ENCODE data around the gene RNPEP. TPM values are rescaled to one million over a fixed set of nuclear protein-coding genes. Genes with fewer than 3 reads are reported as not detected.
A peak's percentile ranks its signal among the peaks of the same experiment; 100 is the strongest.

RNPEP gene
- total and polyA plus RNA-seq, 2 of the 13 experiments (the other 11 are each of a cell fraction or from before 2014, with no cell fraction given): 20.6 to 38.4 TPM

DNA sequence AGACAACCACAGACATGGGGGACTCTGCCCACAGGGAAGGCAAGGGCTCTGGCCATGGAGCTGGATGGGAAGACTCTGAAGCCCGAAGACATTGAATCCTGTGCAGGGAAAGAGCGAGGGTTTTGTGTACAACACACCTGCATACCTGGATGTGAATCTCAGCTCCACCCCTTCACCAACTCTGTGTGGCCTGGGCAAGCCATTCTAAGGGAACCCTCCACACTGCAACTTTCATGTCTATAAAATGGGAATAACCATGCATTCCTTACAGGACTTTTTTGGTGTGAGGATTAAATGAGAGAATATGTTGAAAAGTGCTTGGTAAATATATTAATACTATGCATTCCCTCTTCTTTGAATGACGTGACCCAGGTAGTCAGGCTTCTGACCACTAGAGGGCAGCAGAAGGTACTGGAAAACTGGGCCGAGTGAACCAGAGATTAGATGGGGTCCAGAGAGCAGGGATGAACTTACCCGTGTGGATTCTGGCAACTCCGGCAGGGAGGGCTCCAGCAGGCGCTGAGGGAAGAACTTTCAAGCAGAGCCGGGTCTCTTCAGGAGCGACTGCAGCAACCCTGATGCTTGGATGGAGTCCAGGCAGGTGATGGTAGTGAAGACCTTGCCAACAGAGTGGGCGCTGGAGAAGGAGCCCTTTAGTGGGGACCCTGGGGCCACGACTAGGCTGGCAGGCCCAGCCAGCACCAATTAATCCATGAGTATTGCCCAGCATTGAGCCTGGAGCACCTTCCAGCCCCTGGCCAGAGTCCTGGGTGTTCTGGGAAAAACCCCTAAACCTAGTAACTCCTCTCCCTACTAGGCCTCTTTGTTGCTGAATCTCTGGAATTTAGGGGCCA, 27.1 kb downstream of the RNPEP start (continued):
- TF ChIP-seq, protein P1, sequence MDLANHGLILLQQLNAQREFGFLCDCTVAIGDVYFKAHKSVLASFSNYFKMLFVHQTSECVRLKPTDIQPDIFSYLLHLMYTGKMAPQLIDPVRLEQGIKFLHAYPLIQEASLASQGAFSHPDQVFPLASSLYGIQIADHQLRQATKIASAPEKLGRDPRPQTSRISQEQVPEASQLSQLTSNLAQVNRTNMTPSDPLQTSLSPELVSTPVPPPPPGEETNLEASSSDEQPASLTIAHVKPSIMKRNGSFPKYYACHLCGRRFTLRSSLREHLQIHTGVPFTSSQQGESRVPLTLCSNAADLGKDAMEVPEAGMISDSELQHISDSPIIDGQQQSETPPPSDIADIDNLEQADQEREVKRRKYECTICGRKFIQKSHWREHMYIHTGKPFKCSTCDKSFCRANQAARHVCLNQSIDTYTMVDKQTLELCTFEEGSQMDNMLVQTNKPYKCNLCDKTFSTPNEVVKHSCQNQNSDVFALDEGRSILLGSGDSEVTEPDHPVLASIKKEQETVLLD (CRISPR knock-in tag; IDR thresholded peaks at IDR 0.05; ENCODE audit: low read depth): no peak
- no peak for TF ChIP-seq ZFY (CRISPR knock-in tag; IDR thresholded peaks at IDR 0.05)
- TF ChIP-seq HNRNPUL1 (IDR thresholded peaks at IDR 0.05; ENCODE audit: low read depth, low read length): no peak
- TF ChIP-seq, protein P2, sequence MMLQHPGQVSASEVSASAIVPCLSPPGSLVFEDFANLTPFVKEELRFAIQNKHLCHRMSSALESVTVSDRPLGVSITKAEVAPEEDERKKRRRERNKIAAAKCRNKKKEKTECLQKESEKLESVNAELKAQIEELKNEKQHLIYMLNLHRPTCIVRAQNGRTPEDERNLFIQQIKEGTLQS (CRISPR knock-in tag; IDR thresholded peaks at IDR 0.05): no peak
- TF ChIP-seq ISL2 (CRISPR knock-in tag; IDR thresholded peaks at IDR 0.05): peak; percentile 9; the same call in 1 of the 2 replicates
- TF ChIP-seq, protein P3, sequence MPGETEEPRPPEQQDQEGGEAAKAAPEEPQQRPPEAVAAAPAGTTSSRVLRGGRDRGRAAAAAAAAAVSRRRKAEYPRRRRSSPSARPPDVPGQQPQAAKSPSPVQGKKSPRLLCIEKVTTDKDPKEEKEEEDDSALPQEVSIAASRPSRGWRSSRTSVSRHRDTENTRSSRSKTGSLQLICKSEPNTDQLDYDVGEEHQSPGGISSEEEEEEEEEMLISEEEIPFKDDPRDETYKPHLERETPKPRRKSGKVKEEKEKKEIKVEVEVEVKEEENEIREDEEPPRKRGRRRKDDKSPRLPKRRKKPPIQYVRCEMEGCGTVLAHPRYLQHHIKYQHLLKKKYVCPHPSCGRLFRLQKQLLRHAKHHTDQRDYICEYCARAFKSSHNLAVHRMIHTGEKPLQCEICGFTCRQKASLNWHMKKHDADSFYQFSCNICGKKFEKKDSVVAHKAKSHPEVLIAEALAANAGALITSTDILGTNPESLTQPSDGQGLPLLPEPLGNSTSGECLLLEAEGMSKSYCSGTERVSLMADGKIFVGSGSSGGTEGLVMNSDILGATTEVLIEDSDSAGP (CRISPR knock-in tag; IDR thresholded peaks at IDR 0.05; ENCODE audit: borderline replicate concordance): no peak
- no peak; the same call in 1 of the 2 replicates for TF ChIP-seq GABPB1 (CRISPR knock-in tag; IDR thresholded peaks at IDR 0.05)
- TF ChIP-seq, protein P4, sequence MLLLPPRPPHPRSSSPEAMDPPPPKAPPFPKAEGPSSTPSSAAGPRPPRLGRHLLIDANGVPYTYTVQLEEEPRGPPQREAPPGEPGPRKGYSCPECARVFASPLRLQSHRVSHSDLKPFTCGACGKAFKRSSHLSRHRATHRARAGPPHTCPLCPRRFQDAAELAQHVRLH (CRISPR knock-in tag; IDR thresholded peaks at IDR 0.05; ENCODE audit: borderline replicate concordance, low read depth): no peak
- TF ChIP-seq ERF (CRISPR knock-in tag; IDR thresholded peaks at IDR 0.05): no peak; the same call in 1 of the 2 replicates
- TF ChIP-seq EED (CRISPR knock-in tag; IDR thresholded peaks at IDR 0.05): no peak
- TF ChIP-seq NR2F1 (CRISPR knock-in tag; IDR thresholded peaks at IDR 0.05): no peak
- TF ChIP-seq ZNF558 (CRISPR knock-in tag; IDR thresholded peaks at IDR 0.05; ENCODE audit: borderline replicate concordance): no peak
- TF ChIP-seq, protein P5, sequence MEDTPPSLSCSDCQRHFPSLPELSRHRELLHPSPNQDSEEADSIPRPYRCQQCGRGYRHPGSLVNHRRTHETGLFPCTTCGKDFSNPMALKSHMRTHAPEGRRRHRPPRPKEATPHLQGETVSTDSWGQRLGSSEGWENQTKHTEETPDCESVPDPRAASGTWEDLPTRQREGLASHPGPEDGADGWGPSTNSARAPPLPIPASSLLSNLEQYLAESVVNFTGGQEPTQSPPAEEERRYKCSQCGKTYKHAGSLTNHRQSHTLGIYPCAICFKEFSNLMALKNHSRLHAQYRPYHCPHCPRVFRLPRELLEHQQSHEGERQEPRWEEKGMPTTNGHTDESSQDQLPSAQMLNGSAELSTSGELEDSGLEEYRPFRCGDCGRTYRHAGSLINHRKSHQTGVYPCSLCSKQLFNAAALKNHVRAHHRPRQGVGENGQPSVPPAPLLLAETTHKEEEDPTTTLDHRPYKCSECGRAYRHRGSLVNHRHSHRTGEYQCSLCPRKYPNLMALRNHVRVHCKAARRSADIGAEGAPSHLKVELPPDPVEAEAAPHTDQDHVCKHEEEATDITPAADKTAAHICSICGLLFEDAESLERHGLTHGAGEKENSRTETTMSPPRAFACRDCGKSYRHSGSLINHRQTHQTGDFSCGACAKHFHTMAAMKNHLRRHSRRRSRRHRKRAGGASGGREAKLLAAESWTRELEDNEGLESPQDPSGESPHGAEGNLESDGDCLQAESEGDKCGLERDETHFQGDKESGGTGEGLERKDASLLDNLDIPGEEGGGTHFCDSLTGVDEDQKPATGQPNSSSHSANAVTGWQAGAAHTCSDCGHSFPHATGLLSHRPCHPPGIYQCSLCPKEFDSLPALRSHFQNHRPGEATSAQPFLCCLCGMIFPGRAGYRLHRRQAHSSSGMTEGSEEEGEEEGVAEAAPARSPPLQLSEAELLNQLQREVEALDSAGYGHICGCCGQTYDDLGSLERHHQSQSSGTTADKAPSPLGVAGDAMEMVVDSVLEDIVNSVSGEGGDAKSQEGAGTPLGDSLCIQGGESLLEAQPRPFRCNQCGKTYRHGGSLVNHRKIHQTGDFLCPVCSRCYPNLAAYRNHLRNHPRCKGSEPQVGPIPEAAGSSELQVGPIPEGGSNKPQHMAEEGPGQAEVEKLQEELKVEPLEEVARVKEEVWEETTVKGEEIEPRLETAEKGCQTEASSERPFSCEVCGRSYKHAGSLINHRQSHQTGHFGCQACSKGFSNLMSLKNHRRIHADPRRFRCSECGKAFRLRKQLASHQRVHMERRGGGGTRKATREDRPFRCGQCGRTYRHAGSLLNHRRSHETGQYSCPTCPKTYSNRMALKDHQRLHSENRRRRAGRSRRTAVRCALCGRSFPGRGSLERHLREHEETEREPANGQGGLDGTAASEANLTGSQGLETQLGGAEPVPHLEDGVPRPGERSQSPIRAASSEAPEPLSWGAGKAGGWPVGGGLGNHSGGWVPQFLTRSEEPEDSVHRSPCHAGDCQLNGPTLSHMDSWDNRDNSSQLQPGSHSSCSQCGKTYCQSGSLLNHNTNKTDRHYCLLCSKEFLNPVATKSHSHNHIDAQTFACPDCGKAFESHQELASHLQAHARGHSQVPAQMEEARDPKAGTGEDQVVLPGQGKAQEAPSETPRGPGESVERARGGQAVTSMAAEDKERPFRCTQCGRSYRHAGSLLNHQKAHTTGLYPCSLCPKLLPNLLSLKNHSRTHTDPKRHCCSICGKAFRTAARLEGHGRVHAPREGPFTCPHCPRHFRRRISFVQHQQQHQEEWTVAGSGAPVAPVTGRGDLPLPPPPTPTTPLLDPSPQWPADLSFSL (CRISPR knock-in tag; IDR thresholded peaks at IDR 0.05): no peak
- TF ChIP-seq BRCA1 (CRISPR knock-in tag; IDR thresholded peaks at IDR 0.05): no peak
- TF ChIP-seq TARDBP (CRISPR knock-in tag; IDR thresholded peaks at IDR 0.05): no peak
- no peak for TF ChIP-seq ZNF33A (CRISPR knock-in tag; IDR thresholded peaks at IDR 0.05; ENCODE audit: borderline replicate concordance)
- no peak for TF ChIP-seq SIN3B (IDR thresholded peaks at IDR 0.05; ENCODE audit: low read length)

All from HepG2 (cell line).